HG02642 (cell line): ENCODE measurements around the gene ARL16.
A peak's percentile ranks its signal among the peaks of the same experiment; 100 is the strongest.

Experiments
- ATAC-seq: cut with Tn5 transposase; IDR thresholded peaks from one replicate; pipeline ENCODE4 v1.9.1; 2021; ENCODE audit warnings: mild to moderate bottlenecking; ENCODE audit not compliant: unreplicated experiment, poor library complexity

Gene ARL16, protein sequence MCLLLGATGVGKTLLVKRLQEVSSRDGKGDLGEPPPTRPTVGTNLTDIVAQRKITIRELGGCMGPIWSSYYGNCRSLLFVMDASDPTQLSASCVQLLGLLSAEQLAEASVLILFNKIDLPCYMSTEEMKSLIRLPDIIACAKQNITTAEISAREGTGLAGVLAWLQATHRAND

DNA sequence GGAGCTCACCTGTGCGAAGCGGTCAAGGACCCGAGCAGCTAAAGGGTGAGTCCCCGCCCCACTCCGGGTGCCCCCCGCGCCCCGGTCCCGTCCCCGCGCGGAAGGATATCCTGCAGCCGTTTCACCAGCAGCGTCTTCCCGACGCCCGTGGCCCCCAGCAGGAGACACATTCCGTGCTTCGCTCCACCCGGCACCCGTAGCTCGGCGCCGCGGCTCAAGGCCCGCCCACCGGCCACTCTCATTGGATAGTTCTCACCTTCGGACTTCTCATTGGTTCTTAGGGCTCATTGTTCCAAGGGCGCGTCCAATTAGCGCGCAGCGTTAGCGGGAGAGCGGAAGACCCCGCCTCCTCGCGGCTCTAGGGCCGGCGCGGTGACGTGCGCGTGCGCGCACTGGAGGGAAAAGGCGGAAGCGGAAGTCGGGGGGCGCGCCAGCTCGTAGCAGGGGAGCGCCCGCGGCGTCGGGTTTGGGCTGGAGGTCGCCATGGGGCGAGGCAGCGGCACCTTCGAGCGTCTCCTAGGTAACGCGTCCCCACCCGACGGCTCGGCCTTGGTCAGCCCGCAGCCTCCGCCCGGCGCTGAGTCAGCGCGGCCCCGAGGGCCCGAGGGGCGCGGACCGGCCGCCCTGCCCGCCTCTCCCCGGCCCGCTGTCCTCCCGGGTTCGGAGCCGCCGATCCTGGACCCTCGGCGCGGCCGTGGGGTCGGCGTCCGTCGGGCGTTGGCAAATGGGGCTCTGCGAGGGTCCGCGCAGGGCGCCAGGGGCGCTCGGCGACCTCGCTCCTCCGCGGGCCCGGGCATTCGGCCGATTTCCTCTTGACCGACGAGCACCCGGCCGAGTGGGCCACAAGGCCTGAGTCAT lies at the start of gene ARL16, which contains the start of gene HGS:
Gene ARL16 (minus strand): TSS at position 214 of the 858 bp plus-strand sequence. CDS start 44 bp downstream, at position 170.
Gene HGS (plus strand): TSS at position 428 of the 858 bp plus-strand sequence. CDS start 56 bp downstream, at position 484.
- ATAC-seq = peak; percentile 93

DNA sequence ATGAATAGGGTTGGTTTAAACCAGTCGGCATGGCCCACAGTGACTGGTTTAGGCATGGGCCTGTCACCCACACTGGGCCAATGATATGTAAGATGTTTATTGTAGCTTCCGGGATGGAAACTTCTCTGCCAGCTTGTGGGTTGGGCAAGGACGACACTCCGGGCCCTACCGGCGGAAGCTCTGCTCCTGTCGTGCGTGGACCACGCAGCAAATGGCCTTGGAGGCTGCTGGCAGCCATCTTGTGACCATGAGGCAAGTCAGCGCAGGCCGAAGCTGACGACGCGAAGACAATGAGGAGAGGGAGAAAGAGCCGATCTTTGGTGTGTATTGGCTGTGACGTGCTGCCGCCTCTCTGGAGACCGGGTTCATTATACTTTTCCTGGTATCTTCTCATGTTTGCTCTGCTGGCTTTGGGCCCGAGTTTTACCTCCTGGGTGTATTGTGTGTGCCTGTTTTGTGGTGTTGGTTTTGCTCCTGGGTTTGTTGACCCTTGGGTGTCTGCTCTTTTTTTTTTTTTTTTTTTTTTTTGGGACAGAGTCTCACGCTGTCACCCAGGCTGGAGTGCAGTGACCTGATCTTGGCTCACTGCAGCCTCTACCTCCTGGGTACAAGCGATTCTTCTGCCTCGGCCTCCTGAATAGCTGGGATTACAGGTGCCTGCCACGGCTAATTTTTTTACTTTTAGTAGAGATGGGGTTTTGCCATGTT lies 43.9 kb upstream of the ARL16 start:
- no peak for ATAC-seq

DNA sequence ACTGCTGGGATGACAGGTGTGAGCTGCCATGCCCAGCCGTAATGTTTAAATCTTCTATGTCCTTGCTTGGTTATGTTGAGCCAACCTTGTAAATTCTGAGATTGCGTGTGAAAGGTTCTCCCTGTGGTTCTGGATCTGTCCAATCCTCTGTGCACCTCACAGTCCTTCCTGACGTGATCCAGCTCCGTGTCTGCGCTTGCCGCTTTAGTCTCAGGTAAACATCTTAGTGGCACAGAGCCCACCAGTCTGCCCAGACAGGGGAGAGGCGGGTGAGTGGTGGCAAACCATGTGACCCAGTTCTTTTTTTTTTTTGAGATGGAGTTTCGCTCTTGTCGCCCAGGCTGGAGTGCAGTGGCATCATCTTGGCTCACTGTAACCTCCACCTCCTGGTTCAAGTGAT lies 42.4 kb upstream of the ARL16 start:
- ATAC-seq = no peak

DNA sequence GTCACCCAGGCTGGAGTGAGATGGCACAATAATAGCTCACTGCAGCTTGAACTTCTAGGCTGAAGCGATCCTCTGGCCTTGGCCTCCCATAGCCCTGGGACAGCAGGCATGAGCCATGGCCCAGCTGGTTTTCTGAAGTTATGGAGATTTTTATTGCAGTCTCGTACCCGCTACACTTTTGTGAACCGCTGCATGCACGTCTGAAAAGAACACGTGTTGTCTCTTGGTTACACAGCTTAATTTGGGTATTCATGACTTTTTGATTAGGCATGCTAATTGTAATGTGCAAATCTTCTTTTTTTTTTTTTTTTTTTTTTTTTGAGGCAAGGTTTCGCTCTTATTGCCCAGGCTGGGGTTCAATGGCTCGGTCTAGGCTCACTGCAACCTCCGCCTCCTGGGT lies 41.8 kb upstream of the ARL16 start:
- ATAC-seq = no peak

DNA sequence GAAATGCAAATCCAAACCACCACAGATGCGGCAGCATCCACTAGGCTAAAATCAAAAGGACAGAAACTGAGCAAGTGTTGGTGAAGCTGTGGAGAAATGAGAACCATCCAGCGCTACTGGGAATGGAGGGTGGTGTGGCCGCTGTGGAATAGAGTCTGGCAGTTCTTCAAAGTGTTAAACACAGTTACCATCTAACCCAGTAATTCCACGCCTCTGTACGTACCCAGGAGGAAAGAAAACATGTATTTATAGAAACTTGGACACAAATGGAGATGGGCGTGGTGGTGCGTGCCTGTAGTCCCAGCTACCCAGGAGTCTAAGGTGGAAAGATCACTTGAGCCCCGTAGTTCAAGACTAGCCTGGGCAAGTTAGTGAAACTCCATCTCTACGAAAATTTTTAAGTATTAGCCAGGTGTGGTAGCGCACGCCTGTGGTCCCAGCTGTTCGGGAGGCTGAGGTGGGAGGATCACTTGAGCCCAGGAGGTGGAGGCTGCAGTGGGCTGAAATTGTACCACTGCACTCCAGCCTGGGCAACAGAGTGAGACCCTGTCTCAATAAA lies 40.1 kb upstream of the ARL16 start:
- ATAC-seq = no peak

DNA sequence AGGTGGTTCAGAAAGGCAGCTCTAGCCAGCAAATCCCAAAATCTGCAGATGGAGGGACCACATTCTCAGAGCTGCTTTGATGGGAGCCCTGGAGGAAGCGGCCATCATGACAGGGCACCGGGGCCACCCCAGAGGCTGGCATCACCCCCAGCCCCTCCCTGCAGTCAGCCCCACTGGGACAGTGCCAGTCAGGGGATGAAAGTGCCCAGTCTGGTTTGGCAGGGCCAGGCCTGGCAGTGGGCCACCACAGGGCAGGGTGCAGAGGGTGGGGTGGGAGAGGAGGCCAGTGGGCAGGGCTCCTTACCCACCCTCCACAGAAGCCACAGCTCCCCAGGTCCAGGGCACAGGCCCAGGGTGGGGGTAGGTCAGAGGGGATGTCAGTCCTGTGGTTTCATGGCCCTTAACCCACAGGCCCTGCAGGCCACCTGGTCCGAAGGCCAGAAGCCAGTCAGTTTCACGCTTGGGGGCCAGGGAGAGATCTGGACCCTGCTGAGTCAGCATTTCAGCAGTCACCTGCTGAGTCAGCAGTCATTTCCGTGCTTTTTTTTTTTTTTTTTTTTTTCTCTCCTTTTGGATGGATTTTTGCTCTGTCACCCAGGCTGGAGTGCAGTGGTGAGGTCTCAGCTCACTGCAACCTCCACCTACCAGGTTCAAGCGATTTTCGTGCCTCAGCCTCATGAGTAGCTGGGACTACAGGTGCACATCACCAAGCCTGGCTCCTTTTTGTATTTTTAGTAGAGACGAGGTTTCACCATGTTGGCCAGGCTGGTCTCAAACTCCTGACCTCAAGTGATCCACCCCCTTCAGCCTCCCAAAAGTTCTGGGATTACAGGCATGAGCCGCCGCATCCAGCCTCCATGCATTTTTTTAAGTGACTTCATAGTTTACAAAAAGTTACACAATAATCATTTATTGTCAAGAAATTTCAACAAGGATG lies 38.9 kb upstream of the ARL16 start:
- ATAC-seq = no peak

DNA sequence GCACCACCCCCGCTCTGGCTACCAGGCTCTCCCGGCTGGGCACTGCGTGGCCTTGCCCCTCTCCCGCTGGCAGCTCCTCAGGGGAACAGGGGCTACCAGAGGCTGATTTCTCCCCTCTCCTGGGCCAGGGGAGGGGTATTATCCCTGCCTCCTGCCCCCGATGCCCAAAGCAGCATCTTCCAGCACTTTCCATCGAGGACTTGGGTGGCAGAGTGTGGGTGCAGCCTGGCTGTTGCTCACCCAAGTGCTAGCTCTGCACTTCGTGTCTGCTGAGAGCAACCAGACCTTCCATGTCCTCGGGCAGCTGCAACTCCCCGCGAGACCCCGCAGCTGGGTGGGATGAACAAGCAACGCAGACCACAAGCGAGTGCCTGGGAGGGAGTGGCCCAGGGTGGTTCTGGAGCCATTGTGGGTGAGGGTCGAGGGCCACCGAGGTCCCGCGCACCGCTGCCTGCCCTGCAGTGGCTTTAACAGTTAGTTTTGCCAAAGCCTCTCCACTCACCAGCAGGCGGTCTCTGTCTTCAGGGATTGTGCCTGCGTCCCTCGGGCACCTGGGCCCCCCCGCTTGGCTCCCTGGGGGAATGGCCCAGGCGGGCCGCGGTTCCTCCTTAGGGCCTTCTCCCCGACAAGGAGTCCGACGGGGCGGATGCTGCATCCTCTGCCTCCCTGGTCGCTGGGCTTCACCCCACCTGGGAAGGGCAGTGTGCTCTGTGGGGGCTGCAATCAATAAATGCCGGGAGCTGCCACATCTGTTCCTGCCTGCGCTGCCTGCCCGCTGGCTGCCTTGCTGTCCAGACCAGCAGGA lies 36.9 kb upstream of the ARL16 start:
- no peak for ATAC-seq

DNA sequence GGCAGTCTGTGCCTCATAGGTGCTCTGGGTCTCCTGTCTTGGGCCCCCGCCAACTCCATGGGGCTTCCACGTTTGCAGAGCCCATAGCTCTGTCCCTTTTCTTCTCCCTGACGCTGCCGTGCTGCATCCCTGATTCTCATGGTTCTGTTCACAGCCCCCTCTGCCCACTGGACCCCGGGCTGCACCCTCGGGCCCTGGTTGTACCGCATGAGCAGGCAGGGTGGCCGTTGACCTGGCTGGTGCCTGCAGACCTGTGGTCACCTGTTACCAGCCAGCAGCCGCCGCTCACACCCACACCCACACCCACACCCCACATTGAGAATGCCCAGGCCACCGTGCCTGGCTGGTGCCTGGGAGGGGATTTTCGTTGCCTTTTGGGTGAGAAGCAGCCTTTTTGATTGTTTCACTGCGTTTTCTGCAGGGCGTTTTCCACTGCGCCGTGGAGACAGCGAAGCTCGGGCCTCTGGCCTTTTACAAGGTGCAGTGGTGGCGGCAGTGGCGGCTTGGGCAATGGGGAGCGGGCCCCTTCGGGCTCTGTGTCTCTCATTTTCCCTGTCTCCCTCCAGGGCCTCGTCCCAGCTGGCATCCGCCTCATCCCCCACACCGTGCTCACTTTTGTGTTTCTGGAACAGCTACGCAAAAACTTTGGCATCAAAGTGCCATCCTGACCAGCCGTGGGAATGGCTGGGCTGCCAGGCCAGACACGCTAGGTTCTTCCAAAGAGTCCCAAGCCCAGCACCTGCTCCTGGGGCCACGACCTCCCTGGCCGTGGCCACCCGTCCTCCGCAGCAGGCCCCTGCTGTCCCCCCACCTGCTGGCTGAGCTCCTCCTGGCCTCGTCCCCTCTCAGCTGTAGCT lies 36.0 kb upstream of the ARL16 start:
- ATAC-seq = no peak

DNA sequence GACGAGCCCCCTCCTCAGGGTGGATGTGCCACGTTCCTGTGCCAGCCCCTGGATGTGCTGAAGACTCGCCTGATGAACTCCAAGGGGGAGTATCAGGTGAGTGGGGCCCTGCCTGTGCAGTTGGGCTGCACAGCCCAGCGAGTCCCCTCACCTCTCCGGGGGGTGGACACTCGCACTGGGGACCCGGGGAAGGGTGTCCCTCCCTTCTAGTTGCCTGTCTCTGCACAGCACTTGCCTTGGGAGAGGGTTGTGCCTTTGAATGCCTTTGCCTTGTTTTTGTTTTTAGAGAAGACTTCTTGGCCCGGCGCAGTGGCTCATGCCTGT lies 34.1 kb upstream of the ARL16 start:
- ATAC-seq = no peak

DNA sequence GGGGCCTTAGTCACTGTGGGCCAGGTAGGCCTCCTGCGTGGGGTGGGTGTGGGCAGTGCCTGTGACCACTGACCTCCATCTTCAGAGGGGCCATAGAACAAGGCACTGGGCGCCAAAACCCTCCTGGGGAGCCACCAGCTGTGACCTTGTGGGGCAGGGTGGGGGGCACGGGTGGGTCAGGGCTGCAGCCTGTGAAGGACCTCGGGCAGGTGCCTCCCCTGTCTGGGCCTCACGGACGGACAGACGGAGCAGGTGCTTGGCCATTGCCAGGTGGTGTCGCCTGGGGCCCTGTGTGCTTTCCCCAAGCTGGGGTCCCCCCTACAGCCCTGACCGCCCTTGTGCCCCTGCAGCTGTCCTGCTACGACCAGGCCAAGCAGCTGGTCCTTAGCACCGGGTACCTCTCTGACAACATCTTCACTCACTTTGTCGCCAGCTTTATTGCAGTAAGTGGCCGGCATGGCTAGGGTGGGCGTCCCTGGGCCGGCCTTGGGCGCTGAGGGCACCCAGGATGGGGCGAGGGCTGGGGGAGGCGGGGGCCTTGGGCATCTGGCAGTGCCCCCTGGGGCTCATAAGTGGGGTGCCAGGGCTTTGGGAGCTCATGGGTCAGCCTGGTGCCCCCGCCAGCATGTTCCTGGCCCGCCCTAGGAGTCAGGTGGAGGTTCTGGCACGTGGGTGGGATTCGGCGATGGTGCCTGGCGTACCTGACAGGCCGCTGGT lies 33.6 kb upstream of the ARL16 start:
- no peak for ATAC-seq

DNA sequence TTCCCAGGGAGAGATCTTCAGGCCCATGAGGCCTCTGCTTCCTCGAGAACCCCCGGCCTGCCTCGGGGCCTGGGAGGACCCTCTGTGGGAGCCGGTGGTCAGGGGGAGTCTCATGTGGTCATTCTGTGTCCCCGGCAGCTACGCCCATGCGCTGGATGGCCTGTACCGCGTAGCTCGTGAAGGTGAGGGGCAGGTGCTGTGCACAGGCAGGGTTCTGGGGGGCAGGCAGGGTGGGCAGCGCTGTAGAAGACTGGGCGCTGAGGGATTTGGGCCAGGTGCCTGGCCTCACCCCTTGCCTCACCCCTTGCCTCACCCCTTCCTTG lies 33.0 kb upstream of the ARL16 start:
- ATAC-seq = no peak

DNA sequence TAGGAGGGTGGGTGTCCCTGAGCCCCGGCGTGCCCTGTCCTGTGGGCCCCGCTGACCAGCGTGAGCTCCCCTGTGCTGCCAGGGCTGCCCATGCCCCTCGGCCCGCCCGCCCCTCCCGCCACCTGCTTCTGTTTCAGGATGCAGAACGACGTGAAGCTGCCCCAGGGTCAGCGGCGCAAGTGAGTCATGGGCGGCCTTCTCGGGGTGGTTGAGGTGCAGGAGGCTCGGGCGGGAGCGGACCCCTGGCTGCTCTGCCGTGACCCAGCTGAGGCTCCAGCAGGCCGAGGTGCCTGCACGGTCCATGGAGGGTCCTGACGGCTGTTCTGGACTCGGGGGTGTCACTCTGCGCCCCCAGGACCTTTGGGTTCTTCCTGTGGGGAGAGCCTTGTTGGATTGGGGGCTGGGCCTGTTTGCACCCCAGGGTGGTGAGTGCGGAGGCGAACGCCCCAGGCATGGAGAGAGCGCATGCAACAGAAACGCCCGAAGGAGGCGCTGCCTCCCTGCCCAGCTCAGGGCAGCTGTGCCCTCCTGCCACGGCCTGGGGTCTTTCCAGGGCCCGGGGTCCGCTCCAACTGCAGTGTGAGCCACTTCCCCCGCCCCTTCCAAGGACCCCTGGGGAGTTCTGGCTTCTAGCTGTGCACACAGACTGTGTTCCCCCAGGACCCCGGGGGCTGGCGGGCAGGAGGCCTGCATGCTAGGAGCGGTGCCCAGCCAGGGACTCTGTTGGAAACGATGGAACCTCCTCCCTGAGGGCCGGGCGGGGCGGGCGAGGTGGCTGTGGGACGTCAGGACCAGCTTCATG lies 32.5 kb upstream of the ARL16 start:
- no peak for ATAC-seq

DNA sequence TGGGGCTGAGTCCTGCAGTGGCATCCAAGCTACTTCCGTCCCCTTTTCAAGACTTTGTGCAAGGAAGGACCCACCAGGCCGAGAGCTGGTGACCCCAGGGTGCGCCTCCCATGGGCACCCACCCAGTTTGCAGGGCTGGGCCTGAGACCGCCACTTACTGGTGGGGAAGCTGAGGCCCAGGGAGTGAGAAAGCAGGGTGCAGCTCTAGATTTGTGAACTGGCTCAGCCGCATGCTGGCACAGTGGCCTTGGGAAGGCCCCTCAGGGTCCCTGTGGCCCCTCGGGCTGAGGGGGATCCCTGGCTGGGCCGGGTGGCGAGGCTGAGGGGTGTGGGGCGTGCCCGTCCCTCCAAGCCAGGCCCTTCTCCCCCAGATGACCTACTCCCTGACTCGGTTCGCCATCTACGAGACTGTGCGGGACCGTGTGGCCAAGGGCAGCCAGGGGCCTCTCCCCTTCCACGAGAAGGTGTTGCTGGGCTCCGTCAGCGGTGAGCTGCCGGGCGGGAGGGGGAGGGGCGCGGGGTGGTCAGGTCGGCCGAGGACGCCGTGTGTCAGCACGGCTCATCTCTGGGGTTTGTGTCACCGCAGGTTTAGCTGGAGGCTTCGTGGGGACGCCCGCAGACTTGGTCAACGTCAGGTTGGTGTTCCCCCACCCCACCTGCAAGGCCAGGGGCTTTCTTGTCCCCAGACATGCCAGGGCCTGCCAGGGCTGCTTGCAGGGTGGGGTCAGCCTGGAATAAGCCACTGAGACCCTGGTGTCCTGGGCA lies 31.7 kb upstream of the ARL16 start:
- ATAC-seq = no peak

DNA sequence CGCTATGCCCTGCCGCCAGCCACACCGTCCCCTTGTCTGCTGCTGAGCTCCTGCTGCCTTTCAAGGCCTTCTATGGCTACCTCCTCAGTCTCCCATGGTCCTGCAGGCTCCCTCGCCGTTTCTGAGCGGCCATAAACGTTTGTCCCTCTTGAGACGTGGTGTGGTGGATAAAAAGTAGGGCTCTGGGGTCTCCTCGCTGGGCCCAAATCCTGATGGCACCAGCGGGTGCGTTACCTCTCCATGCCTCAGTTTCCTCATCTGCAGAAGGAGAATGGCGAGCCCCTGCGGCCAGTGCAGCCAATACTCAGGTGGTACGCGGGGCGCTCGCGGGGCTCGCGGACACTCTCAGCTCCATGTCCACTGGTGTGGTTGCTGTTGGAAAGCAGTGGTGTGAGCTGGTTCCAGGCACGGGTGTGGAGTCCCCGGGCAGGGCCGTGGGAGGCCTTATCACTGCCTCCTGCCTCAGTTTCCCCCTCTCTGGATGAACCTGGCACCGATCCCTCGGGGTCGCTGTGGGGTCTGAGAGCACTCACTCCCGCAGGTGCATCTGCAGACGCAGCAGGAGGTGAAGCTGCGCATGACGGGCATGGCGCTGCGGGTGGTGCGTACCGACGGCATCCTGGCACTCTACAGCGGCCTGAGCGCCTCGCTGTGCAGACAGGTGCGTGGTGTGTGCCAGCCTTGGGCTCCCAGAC lies 31.0 kb upstream of the ARL16 start:
- no peak for ATAC-seq

DNA sequence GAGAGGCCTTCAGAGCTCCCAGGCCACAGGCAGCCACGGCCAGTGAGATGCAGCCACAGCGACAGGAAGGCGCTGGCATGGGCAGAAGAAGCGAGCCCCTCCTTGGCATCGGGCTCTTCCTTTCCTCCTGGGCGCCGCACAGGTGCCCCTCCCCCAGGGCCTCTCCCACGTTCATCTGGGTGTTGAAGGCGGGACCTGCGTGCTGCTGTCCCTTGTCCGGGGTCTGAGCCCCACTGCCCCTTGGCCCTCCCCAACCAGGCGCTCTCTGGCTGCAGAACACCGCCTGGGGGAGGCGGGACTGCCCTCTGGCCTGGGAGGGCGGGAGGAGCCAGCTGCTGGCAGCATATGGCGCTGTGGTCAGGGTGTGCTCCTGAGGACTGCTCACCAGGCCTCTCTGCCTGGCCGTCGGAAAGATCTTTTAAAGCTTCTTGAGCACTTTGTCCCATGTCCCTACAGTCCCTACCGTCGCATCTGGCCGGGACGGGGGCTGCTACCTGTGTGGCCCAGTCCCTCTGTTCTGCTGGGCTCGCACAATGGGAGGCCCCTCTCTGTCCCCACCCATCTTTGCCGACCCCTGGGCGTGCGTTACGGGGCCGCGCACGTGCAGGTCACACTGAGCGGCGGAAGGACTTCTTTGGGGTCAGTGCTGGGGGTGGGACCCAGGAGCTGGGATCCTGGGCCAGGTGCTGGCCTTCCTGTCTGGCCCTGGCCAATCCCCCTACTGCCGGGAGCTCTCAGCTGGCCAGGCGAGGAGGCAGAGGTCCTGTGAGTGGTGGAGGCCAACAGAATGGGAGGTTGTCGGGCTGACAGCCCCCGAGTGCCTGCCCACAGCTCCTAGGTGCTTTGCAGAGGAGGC lies 30.2 kb upstream of the ARL16 start:
- ATAC-seq = no peak
